ENCODE measurements around the gene DNAH14.
"Not testable (repeated sequence)": the region's sequence is repeated elsewhere in the genome, so short reads cannot be mapped to it uniquely, and the experiment has no call there.

The DNAH14 gene

GRCh38 chr1:225341642-225342041 is 412.2 kb downstream of the DNAH14 start:
- no peak overlapping the region for H3K4me3 ChIP-seq (ENCODE audit: low read depth, low read length)

GRCh38 chr1:225342695-225343094 is 413.2 kb downstream of the DNAH14 start:
- H3K4me3 ChIP-seq (ENCODE audit: low read depth, low read length): no peak overlapping the region

GRCh38 chr1:225343618-225344017 is 414.1 kb downstream of the DNAH14 start:
- H3K4me3 ChIP-seq (ENCODE audit: low read depth, low read length): no peak overlapping the region

DNA sequence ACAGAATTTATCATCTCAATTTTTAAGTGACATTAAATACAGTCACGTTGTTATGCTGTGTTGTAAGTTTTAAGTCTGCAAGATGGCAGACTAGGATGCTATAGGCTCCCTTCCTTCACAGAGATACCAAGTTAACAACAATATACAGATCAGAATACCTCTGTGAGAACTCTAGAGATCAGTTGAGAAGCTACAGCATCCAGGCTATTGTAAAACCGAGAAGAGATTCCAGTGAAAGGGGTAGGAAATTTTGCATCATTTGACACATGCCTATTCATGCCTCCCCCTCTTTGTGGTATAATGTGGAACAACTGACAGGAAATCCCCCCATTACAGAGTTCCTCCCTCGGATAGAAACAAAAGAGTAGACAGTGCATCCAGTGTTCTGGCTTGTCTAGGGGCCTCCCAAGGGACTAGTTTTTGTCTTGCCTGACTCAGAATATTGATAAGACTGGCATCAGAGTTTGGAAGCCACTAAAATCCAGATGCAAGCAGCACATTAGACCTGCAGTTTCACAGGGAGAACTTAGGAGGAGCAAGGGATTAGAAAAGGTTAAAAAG is 417.7 kb downstream of the DNAH14 start:
- no peak overlapping the region for H3K4me3 ChIP-seq (ENCODE audit: low read depth, low read length)

DNA sequence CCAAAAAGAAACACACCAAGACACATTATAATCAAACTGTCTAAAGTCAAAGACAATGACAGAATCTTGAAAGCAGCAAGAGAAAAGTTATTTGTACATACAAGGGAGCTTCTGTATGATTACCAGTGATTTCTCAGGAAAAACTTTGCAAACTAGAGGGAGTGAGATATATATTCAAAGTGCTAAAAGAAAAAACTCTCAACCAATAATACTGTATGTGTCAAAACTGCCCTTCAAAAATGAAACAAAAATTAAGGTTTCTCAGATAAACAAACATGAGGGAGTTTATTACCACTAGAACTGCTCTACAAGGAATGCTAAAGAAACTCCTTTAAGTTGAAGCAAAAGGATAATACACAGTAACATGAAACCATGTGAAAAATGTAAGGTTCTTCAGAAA is 418.9 kb downstream of the DNAH14 start:
- no peak overlapping the region for H3K4me3 ChIP-seq (ENCODE audit: low read depth, low read length)

DNA sequence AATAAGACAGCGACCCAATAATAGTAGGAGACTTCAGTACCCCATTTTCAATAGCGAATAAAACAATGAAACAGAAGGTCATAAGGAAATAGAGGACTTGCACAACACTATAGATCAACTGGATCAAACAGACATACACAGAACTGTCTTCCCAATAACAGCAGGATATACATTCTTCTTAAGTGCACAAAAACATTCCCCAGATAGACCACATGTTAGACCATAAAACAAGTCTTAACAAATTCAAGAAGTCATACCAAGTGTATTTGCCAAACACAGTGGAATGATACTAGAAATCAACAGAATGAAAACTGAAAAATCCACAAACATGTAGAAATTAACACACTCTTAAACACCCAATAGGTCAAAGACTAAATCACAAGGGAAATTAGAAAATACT is 420.4 kb downstream of the DNAH14 start:
- no peak overlapping the region for H3K4me3 ChIP-seq (ENCODE audit: low read depth, low read length)

DNA sequence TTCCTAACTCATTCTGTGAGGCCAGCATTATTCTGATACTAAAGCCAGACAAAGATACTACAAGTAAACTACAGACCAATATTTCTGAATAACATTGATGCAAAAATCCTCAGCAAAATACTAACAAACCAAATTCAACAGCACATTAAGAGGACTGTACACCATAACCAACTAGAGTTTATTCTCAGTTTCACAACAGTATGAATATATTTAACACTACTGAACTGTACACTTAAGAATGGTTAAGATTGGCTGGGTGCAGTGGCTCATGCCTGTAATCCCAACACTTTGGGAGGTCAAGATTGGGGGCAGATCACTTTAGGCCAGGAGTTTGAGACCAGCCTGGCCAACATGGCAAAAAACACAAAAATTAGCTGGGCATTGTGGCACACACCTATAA is 421.4 kb downstream of the DNAH14 start:
- H3K4me3 ChIP-seq (ENCODE audit: low read depth, low read length): no peak overlapping the region

DNA sequence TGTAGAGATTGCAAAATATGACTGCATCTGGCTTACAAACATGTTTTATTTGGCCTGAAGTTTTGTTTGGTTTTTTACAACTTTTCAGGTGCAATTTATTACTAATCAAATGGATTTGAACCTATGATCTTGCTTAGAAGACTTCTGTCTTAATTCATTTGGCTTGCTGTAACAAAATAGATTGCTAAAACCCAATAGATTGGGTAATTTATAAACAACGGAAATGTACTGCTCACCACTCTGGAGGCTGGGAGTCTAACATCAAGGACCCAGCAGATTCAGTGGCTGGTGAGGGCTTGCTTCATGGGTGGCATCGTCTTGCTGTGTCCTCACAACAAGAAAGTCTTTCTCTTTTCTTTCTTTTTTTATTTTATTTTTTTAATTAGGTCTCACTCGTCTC is 425.4 kb downstream of the DNAH14 start:
- no peak overlapping the region for H3K4me3 ChIP-seq (ENCODE audit: low read depth, low read length)

GRCh38 chr1:225355863-225356262 is 426.4 kb downstream of the DNAH14 start:
- no peak overlapping the region for H3K4me3 ChIP-seq (ENCODE audit: low read depth, low read length)

DNA sequence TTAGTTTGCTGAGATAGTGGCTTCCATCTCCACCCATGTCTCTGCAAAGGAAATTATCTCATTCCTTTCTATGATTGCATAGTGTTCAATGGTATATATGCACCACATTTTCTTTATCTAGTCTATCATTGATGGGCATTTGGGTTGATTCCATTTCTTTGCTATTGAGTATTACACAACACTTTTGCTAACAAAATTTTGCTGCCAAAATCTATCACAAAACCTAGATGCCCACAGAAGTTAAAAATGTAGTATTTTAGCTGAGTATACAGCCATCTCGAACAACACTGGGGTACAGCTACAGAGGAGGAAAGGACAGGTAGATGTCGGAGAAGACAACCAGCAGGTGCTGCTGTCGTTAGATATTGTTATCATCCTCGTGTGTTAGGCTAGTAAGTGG is 430.6 kb downstream of the DNAH14 start:
- no peak overlapping the region for H3K4me3 ChIP-seq (ENCODE audit: low read depth, low read length)

GRCh38 chr1:225361176-225361575 is 431.7 kb downstream of the DNAH14 start:
- no peak overlapping the region for H3K4me3 ChIP-seq (ENCODE audit: low read depth, low read length)

- H3K4me3 ChIP-seq (ENCODE audit: low read depth, low read length): no peak overlapping the region
These were observed 433.3 kb downstream of the DNAH14 start for GRCh38 chr1:225362805-225363204.

DNA sequence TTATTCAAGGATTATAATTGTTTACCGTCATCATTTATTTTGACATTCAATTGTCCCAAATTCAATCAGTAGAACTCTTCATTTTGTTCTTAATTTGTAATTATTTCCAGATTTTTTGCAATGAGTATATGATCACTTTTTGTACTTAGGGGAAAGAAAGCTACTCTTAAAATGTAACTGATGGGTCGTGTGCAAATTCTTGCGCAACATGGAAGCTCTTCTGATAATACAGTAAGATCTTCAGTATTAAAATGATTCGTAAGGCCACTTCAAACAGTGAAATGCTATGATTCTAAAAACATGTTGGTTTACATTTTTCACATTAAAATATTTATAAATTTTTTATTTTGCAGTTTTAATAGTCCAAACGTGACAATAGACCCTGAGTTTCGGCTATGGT is 435.0 kb downstream of the DNAH14 start:
- no peak overlapping the region for H3K4me3 ChIP-seq (ENCODE audit: low read depth, low read length)

- no peak overlapping the region for H3K4me3 ChIP-seq (ENCODE audit: low read depth, low read length)
These were observed 436.5 kb downstream of the DNAH14 start for GRCh38 chr1:225366018-225366417.

DNA sequence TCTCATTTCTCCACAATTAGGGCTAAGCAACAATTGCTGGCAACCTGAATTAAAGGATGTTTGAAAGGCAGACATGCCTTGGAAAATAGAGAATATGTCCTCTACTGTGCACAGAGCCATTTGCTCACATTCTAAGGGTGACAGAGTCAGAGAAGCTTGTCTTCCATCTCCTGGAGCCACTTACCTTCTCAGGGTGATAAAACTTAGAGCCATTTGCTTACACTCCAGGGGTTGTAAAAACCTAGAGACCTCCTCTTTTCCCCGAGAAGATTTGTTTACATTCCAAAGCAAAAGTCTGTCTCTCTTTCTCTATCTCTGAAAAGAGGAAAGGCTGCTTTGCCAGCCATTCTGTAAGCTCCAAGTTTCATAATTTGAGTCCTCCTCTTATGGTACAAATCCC is 437.1 kb downstream of the DNAH14 start:
- H3K4me3 ChIP-seq (ENCODE audit: low read depth, low read length): no peak overlapping the region

DNA sequence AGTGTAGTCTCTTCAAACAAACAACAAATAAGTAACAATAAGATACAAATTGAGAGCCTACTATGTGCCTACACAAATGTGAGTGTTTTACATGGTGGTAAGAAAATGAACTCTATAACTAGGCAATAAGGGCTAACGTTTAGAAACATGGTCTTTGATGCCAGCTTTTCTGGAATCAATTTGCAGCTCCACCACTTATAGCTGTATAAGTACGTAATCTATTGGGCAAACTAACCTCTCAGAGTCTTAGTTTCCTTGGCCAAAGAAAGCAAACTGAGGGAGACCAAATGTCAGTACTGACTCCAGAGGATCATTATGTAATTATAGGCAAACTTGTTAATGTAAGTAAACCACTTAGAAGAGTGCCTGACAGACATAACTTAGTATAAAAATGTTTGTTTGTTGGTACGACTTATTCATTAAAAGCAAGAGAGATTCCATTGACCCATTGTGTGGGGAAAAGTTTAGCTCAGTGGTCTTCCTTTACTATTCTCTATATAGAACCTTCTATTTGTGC is 438.6 kb downstream of the DNAH14 start:
- no peak overlapping the region for H3K4me3 ChIP-seq (ENCODE audit: low read depth, low read length)

- no peak overlapping the region for H3K4me3 ChIP-seq (ENCODE audit: low read depth, low read length)
These were observed 442.0 kb downstream of the DNAH14 start for GRCh38 chr1:225371366-225372010.

- H3K4me3 ChIP-seq (ENCODE audit: low read depth, low read length): no peak overlapping the region
These were observed 443.7 kb downstream of the DNAH14 start for GRCh38 chr1:225373155-225373554.

DNA sequence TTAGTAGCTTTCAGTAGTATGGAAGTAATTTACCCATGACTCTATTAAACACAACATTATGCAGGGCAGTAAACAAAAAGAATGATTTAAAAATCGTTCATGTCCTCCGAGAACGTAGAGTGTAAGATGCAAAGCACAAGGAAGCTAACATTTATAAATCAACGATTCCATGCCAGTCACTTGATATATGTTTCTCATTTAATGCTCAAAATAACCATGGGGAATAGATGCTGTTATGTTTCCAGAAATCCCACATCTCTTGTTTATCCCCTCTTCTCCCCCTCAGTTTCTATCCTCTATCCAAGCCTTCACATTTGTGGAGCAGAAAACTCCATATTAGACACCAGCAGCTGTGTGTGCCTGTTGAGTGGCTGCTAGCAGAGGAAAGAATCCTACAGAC is 445.5 kb downstream of the DNAH14 start:
- H3K4me3 ChIP-seq (ENCODE audit: low read depth, low read length): no peak overlapping the region

- H3K4me3 ChIP-seq (ENCODE audit: low read depth, low read length): no peak overlapping the region
These were observed 449.4 kb downstream of the DNAH14 start for GRCh38 chr1:225378880-225379279.

DNA sequence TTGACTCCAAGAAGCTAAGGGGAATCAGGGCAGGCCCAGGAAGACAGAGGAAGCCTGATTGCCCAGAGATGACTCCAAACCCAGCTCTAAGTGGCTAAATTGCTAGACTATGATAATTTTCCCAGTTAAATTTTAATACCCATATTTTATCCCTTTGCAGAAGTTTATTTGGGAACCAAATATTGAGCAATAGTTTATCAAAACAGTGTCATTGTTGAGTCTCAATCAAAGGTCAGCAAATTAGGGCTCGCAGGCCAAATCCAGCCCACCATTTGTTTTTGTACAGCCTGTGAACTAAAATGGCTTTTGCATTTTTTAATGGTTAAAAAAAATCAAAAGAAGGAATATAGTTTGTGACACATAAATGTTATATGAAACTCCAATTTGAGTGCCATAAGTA is 451.2 kb downstream of the DNAH14 start:
- no peak overlapping the region for H3K4me3 ChIP-seq (ENCODE audit: low read depth, low read length)

DNA sequence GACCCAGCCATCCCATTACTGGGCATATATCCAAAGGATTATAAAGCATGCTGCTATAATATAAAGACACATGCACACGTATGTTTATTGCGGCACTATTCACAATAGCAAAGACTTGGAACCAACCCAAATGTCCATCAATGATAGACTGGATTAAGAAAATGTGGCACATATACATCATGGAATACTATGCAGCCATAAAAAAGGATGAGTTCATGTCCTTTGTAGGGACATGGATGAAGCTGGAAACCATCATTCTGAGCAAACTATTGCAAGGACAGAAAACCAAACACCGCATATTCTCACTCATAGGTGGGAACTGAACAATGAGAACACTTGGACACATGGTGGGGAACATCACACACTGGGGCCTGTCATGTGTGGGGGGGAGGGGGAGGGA is 457.4 kb downstream of the DNAH14 start:
- not testable (repeated sequence) for H3K4me3 ChIP-seq (ENCODE audit: low read depth, low read length)

DNA sequence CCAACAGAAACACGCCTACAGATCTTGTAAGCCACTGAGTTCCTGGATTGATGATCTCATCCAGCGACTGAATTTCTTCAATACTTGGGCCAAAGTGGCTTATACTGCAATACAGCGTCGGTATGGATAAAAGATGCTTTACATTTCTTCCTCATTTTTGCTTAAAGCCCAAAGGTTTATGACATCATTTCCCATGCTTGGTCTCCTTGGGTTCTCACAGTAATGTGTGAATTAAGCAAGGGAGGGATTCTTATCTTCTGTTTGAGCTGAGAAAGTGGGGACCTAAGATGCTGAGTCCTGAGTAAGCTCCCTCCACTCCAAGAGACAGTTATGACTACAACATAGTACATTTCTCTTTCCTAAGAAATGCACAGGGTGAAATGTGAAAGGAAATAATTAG is 458.9 kb downstream of the DNAH14 start:
- no peak overlapping the region for H3K4me3 ChIP-seq (ENCODE audit: low read depth, low read length)
